Neural cell (in vitro differentiated cells): ENCODE data around the gene NFASC. TPM values are rescaled to one million over a fixed set of nuclear protein-coding genes. Genes with fewer than 3 reads are reported as not detected.

Experiments
- H2AFZ ChIP-seq: fragments of 200-600, 300-800 bp; sonication (generic), shearing (Covaris generic); 2 replicates; pipeline ENCODE4 v1.6.0; 2014; ENCODE audit warnings: low read depth, mild to moderate bottlenecking, antibody characterized with exemption, low read length, moderate library complexity
- H3F3A ChIP-seq: fragments of 200-600 bp; shearing (Covaris generic); 2 replicates; pipeline ENCODE4 v1.6.1; 2016; ENCODE audit warnings: mild to moderate bottlenecking, moderate library complexity, mixed read lengths, antibody characterized with exemption, low read length; ENCODE audit not compliant: insufficient read depth, poor library complexity, severe bottlenecking
- H3K27ac ChIP-seq: fragments of 200-600, 300-800 bp; sonication (generic), shearing (Covaris generic); 2 replicates; pipeline ENCODE4 v1.5.1; 2014; ENCODE audit warnings: mild to moderate bottlenecking, low read length, moderate library complexity
- H3K27me3 ChIP-seq: fragments of 300-800, 200-600 bp; sonication (generic), shearing (Covaris generic); 2 replicates; pipeline ENCODE4 v1.6.0; 2014; ENCODE audit warnings: mild to moderate bottlenecking, low read depth, low read length, moderate library complexity; ENCODE audit not compliant: insufficient read depth
- H3K36me3 ChIP-seq: fragments of 300-800, 200-600 bp; sonication (generic), shearing (Covaris generic); 2 replicates; pipeline ENCODE4 v1.5.1; 2014; ENCODE audit warnings: mild to moderate bottlenecking, antibody characterized with exemption, low read length, moderate library complexity; ENCODE audit not compliant: insufficient read depth
- H3K4me2 ChIP-seq: fragments of 300-800, 200-600 bp; sonication (generic), shearing (Covaris generic); 2 replicates; pipeline ENCODE4 v1.6.0; 2014; ENCODE audit warnings: mild to moderate bottlenecking, low read length
- H3K4me3 ChIP-seq: fragments of 300-800, 200-600 bp; sonication (generic), shearing (Covaris generic); 2 replicates; pipeline ENCODE4 v1.5.1; 2014; ENCODE audit warnings: mild to moderate bottlenecking, low read length, moderate library complexity
- H3K79me2 ChIP-seq: fragments of 200-600 bp; shearing (Covaris generic); replicated peaks from 2 replicates; pipeline ENCODE4 v1.6.0; 2014; ENCODE audit warnings: mild to moderate bottlenecking, low read length, moderate library complexity; ENCODE audit not compliant: insufficient read depth
- H3K9ac ChIP-seq: fragments of 300-800, 200-600 bp; sonication (generic), shearing (Covaris generic); 2 replicates; pipeline ENCODE4 v1.6.1; 2016; ENCODE audit warnings: mild to moderate bottlenecking, low read length, mixed read lengths
- H3K9me2 ChIP-seq: fragments of 200-600 bp; shearing (Covaris generic); 2 replicates; pipeline ENCODE4 v1.6.1; 2016; ENCODE audit warnings: mild to moderate bottlenecking, low read length, mixed read lengths; ENCODE audit not compliant: insufficient read depth
- H3K9me3 ChIP-seq: fragments of 200-600, 300-800 bp; sonication (generic), shearing (Covaris generic); 2 replicates; pipeline ENCODE4 v1.6.1; 2016; ENCODE audit warnings: mild to moderate bottlenecking, mixed run types, low read length, moderate library complexity, mixed read lengths
- H4K20me1 ChIP-seq: fragments of 200-600 bp; shearing (Covaris generic); 2 replicates; pipeline ENCODE4 v1.6.1; 2016; ENCODE audit warnings: mild to moderate bottlenecking, mixed run types; ENCODE audit not compliant: insufficient read depth
- EP300 ChIP-seq: fragments of 450-650 bp; conservative IDR thresholded peaks from 2 replicates; pipeline ENCODE4 v1.6.1; 2014; ENCODE audit warnings: antibody characterized with exemption, mild to moderate bottlenecking, moderate library complexity; ENCODE audit not compliant: poor library complexity, severe bottlenecking
- EZH2 ChIP-seq: fragments of 200-600, 300-800 bp; shearing (Covaris generic), sonication (generic); IDR thresholded peaks from 2 replicates; pipeline ENCODE4 v1.6.1; 2014; ENCODE audit warnings: antibody characterized with exemption, low read length, borderline replicate concordance, mild to moderate bottlenecking; ENCODE audit not compliant: insufficient read depth, poor library complexity, severe bottlenecking
- MXI1 ChIP-seq: fragments of 450-650 bp; conservative IDR thresholded peaks from 2 replicates; pipeline ENCODE4 v1.6.1; 2014; ENCODE audit warnings: antibody characterized with exemption, mild to moderate bottlenecking; ENCODE audit not compliant: poor library complexity, severe bottlenecking
- POLR2AphosphoS5 ChIP-seq: IDR thresholded peaks from 2 replicates; pipeline ENCODE4 v1.6.1; 2012
- RAD21 ChIP-seq: fragments of 450-650 bp; conservative IDR thresholded peaks from 2 replicates; pipeline ENCODE4 v1.6.1; 2014; ENCODE audit warnings: antibody characterized with exemption, mild to moderate bottlenecking, moderate library complexity
- REST ChIP-seq: IDR thresholded peaks from 2 replicates; pipeline ENCODE4 v1.6.1; 2012; ENCODE audit warnings: borderline replicate concordance
- SMC3 ChIP-seq: fragments of 450-650 bp; conservative IDR thresholded peaks from 2 replicates; pipeline ENCODE4 v1.6.1; 2014; ENCODE audit warnings: antibody characterized with exemption, mild to moderate bottlenecking, moderate library complexity; ENCODE audit not compliant: poor library complexity
- TAF1 ChIP-seq: IDR thresholded peaks from 2 replicates; pipeline ENCODE4 v1.6.1; 2012; ENCODE audit warnings: low read depth
- polyA plus RNA-seq: library from polyadenylated mRNA; depleted of rRNA; stranded (reverse); fragments of >200 nt; gene quantifications from 2 replicates; pipeline ENCODE4 v1.2.3, GENCODE V29; 2014
- TF ChIP-seq, protein P1 (sequence below): fragments of 450-650 bp; IDR thresholded peaks from 2 replicates; pipeline ENCODE4 v1.5.1; 2014; ENCODE audit warnings: antibody characterized with exemption, mild to moderate bottlenecking, moderate library complexity; ENCODE audit not compliant: poor library complexity, severe bottlenecking

The NFASC gene
- polyA plus RNA-seq, 1 donor from 2014 or later, result 23.9 TPM

GRCh38 chr1:204929487-204930154 lies 59.0 kb downstream of the NFASC start:
- Histone ChIP-seq H3F3A (no peaks in the 10 kb centered on the region), H3K9me3 (no peaks in the 10 kb centered on the region), H3K27me3 (no peaks in the 10 kb centered on the region), H3K4me3 (no peak overlapping the region), H3K79me2 (no peaks in the 10 kb centered on the region), H2AFZ (no peak overlapping the region), H3K27ac (no peak overlapping the region), H3K9ac (no peak overlapping the region), H3K4me2 (no peak overlapping the region), H3K36me3 (no peaks in the 10 kb centered on the region), H3K9me2 (no peaks in the 10 kb centered on the region), H4K20me1 (peaks cover 2% of the 10 kb centered on the region)
- TF ChIP-seq MXI1 (no peak), EP300 (no peak), REST (no peak), SMC3 (no peak), EZH2 (no peak), TAF1 (no peak), POLR2AphosphoS5 (no peak), RAD21 (no peak)
- TF ChIP-seq, protein P1, sequence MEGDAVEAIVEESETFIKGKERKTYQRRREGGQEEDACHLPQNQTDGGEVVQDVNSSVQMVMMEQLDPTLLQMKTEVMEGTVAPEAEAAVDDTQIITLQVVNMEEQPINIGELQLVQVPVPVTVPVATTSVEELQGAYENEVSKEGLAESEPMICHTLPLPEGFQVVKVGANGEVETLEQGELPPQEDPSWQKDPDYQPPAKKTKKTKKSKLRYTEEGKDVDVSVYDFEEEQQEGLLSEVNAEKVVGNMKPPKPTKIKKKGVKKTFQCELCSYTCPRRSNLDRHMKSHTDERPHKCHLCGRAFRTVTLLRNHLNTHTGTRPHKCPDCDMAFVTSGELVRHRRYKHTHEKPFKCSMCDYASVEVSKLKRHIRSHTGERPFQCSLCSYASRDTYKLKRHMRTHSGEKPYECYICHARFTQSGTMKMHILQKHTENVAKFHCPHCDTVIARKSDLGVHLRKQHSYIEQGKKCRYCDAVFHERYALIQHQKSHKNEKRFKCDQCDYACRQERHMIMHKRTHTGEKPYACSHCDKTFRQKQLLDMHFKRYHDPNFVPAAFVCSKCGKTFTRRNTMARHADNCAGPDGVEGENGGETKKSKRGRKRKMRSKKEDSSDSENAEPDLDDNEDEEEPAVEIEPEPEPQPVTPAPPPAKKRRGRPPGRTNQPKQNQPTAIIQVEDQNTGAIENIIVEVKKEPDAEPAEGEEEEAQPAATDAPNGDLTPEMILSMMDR, result no peak

- no peak overlapping the region for H3K27ac ChIP-seq
Measured at GRCh38 chr1:204930155-204930523, 59.5 kb downstream of the NFASC start.

More at GRCh38 chr1:204930155-204930523, 59.5 kb downstream of the NFASC start:
- peaks cover 2% of the 10 kb centered on the region for H4K20me1 ChIP-seq
- H3K27me3 ChIP-seq, result no peaks in the 10 kb centered on the region
- H2AFZ ChIP-seq, result no peak overlapping the region
- H3K9me3 ChIP-seq, result no peaks in the 10 kb centered on the region
- no peak overlapping the region for H3K9ac ChIP-seq
- H3K4me3 ChIP-seq, result no peak overlapping the region
- H3K9me2 ChIP-seq, result no peaks in the 10 kb centered on the region
- H3K79me2 ChIP-seq, result no peaks in the 10 kb centered on the region
- H3F3A ChIP-seq, result no peaks in the 10 kb centered on the region
- H3K4me2 ChIP-seq, result no peak overlapping the region
- no peak for TF ChIP-seq POLR2AphosphoS5
- TF ChIP-seq EZH2, result no peak
- TF ChIP-seq SMC3, result no peak
- TF ChIP-seq MXI1, result no peak
- no peak for TF ChIP-seq TAF1
- no peak for TF ChIP-seq EP300
- no peak for TF ChIP-seq REST
- TF ChIP-seq RAD21, result no peak
- TF ChIP-seq, protein P1, result no peak
- H3K36me3 ChIP-seq, result no peaks in the 10 kb centered on the region
